GM18505 (cell line): ENCODE results near the gene CTIF.

Experiments
- ATAC-seq: cut with Tn5 transposase; IDR thresholded peaks from one replicate; pipeline ENCODE4 v1.9.1; 2021; ENCODE audit not compliant: unreplicated experiment
- POLR2A ChIP-seq: IDR thresholded peaks from 4 replicates; pipeline ENCODE4 v1.6.1; 2011; ENCODE audit warnings: borderline replicate concordance; ENCODE audit not compliant: insufficient read depth, insufficient read length; ENCODE audit errors: extremely low read depth

Gene CTIF

GRCh38 chr18:48828691-48829442 lies 290.0 kb downstream of the CTIF start:
- no peak for ATAC-seq
- no peak for TF ChIP-seq POLR2A

- TF ChIP-seq POLR2A = no peak
- no peak for ATAC-seq
Observed at GRCh38 chr18:48829443-48830149, 290.8 kb downstream of the CTIF start.

DNA sequence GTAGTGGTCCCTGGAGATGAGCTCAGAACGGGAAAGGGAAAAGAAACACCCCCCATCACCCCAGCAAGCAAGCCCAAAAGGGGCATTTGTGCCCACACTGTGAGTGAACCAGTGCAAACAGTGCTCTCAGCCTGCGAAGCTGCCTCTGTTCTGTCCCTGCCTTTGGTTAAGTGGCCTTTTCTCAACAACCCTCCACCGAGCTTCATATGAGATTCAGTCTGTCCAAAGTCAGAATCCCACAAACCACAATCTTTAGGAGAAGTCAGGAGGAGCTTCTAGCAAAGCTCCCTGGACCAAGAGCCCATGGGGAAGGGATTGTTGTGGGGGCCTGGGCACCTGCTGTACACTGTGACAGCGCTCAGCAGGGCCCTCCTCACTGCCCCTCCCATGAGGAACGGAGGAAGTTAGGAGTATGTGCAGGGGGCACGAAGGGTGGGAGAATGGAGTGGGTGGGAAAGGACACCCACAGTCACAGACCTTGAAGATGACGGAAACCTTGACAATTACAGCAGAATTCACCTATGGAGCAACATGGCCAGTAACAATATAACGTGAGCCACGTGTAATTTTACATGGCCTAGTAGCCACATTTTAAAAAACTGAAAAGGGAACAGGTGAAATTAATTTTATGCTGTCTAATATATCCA lies 292.4 kb downstream of the CTIF start:
- no peak for ATAC-seq
- no peak for TF ChIP-seq POLR2A

DNA sequence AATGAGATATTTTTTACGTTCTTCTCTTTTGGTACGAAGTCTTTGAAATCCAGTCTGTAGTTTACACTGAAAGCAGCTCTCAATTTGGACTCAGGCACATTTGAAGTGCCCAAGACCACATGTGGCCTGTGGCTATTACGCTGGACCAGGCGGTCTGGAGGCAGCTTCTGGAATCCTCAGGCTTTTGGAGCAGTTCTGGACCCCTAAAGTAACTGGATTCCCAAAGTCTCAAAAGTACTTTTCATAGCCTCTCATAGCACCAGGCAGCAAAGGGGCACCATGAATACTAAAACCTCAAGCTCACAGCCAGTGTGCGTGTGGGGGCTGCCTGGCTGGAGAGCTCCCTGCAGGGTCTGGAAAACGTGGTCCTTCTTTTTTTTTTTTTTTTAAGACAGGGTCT lies 293.0 kb downstream of the CTIF start:
- TF ChIP-seq POLR2A = no peak
- no peak for ATAC-seq

- TF ChIP-seq POLR2A = peak; percentile 11
- no peak for ATAC-seq
Observed at GRCh38 chr18:48832938-48833700, 294.3 kb downstream of the CTIF start.

GRCh38 chr18:48833701-48834412 lies 295.0 kb downstream of the CTIF start:
- peak; percentile 78 for ATAC-seq
- TF ChIP-seq POLR2A = peak; percentile 57

DNA sequence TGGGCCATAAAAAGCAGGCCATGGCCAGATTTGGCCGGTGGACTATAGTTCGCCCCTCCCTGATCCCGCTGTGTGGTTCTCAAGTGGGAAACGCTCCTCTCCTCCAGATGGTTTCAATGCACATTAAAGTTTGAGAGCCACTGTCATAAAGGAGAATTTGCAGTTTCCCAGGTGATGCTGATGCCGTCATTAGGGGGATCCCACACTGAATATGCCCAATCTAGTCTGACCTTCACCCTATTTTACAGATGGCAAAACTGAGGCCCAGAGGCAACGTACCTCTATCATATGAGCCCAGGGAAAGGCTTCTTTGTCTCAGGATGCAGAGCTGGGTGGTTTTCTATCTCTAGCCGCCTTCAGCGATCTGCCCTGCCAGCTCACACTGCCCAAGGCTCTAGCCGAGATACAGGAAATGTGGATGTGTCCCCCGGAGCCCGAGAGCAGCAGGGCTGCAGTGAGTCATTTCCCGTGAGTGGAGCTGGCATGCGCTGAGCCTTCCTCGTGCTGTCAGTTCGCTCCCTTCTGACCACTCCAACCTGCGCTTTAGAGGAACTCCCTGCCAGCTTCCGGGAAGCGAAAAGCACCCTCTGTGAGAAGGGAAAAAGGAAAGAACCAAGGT lies 295.7 kb downstream of the CTIF start:
- ATAC-seq = peak; percentile 45
- peak; percentile 56 for TF ChIP-seq POLR2A

DNA sequence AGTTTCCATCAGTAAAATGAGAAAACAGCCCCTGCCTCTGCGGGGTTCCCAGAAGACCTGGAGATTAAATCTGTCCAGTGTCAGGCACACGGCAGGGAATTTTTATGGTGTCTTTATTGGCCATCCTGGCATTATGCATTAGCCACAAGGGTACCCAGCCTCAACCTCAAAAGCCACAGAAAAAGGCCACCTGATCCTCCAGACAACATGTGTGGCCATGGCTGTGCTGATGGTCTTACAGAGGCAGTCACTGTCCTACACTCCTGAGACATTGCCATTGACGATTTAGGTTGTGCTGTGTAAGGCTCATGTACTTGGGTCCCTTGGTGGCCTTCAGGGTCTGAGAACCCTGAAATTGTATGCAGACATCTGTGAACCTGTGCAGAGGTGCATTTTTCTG lies 296.3 kb downstream of the CTIF start:
- TF ChIP-seq POLR2A = no peak
- ATAC-seq = no peak

- no peak for ATAC-seq
- TF ChIP-seq POLR2A = no peak
Observed at GRCh38 chr18:48835745-48836170, 296.9 kb downstream of the CTIF start.

DNA sequence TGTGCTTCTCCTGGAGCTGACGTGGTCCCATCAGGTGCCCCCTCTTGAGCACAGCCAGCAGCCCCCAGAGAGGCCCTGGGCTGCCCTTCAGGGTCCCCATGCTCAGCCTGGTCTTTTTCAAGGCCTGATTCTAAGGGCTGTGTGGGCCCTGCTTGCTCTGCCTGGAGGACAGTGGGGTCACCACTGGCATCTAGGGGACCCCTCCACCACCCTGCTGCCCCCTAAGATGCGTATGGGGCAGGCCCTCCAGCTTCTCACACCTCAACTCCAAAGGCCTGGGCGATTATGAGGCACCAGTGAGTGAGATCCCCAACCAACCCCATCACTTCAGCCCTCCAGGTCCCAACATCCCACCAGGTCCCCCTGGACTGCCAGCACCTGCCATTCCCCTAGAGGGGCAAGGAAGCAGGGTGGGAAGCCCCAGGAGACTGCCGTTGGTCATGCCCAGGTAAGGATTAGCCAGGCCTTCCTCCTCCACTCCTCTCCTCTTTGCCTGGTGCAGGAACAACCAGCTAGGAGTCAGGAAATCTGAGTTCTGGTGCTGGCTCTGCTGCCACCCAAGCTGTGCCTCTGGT lies 297.5 kb downstream of the CTIF start:
- TF ChIP-seq POLR2A = no peak
- no peak for ATAC-seq

- no peak for TF ChIP-seq POLR2A
- no peak for ATAC-seq
Observed at GRCh38 chr18:48836806-48837615, 298.2 kb downstream of the CTIF start.
